HepG2 (cell line): ENCODE measurements around the gene CCDC122. TPM values are rescaled to one million over a fixed set of nuclear protein-coding genes. Genes with fewer than 3 reads are reported as not detected.

Experiments used
- AKNA ChIP-seq: sonication (generic); formaldehyde crosslinking; IDR thresholded peaks from 2 replicates; pipeline ENCODE4 v1.4.0; 2020; ENCODE audit warnings: missing genetic modification reagents, borderline replicate concordance
- ARNTL ChIP-seq: sonication (generic); formaldehyde crosslinking; IDR thresholded peaks from 2 replicates; pipeline ENCODE4 v1.4.0; 2020; ENCODE audit warnings: mild to moderate bottlenecking, missing genetic modification reagents
- ASH2L ChIP-seq: fragments of 300-600, 200-600 bp; sonication (generic); IDR thresholded peaks from 2 replicates; pipeline ENCODE4 v1.7.0; 2017; ENCODE audit warnings: low read depth, mild to moderate bottlenecking, moderate library complexity, mixed read lengths, low read length; ENCODE audit not compliant: insufficient read length
- CENPT ChIP-seq: sonication (generic); formaldehyde crosslinking; IDR thresholded peaks from 2 replicates; pipeline ENCODE4 v1.8.0; 2022; ENCODE audit warnings: low read depth, mild to moderate bottlenecking, moderate library complexity, missing genetic modification reagents
- FOXP1 ChIP-seq, 2 experiments: fragments of 450-650 bp in 1 of 2; IDR thresholded peaks; 2 replicates each; pipeline ENCODE4 v1.6.1; 2017 to 2018; ENCODE audit warnings: antibody characterized with exemption in 1 of 2
- HNF4G ChIP-seq, 2 experiments: sonication (generic) in 1 of 2; formaldehyde crosslinking in 1 of 2; IDR thresholded peaks; 2 replicates each; pipeline versions ENCODE4 v1.4.0 to v1.6.1; 2011 to 2020; ENCODE audit warnings: borderline replicate concordance in 2 of 2, low read depth in 2 of 2, mild to moderate bottlenecking in 2 of 2, low read length in 1 of 2, missing genetic modification reagents in 1 of 2, moderate library complexity in 1 of 2
- HNRNPLL ChIP-seq: fragments of 200-400 bp; formaldehyde crosslinking; IDR thresholded peaks from 2 replicates; pipeline ENCODE4 v1.6.1; 2017; ENCODE audit warnings: mild to moderate bottlenecking, low read depth, low read length; ENCODE audit not compliant: poor library complexity, severe bottlenecking
- HOXD1 ChIP-seq: sonication (generic); formaldehyde crosslinking; IDR thresholded peaks from 2 replicates; pipeline ENCODE4 v1.5.0; 2020; ENCODE audit warnings: missing genetic modification reagents
- MIER2 ChIP-seq: IDR thresholded peaks from 2 replicates; pipeline ENCODE4 v1.6.1; 2016; ENCODE audit warnings: missing biosample characterization, missing genetic modification reagents
- MLX ChIP-seq: IDR thresholded peaks from 2 replicates; pipeline ENCODE4 v1.6.1; 2016
- MXI1 ChIP-seq: IDR thresholded peaks from 3 replicates; pipeline ENCODE4 v1.6.1; 2012; ENCODE audit warnings: low read depth, low read length, inconsistent platforms, borderline replicate concordance
- NFYB ChIP-seq: sonication (generic); formaldehyde crosslinking; IDR thresholded peaks from 2 replicates; pipeline ENCODE4 v1.4.0; 2020; ENCODE audit warnings: missing genetic modification reagents
- PHF5A ChIP-seq: IDR thresholded peaks from one replicate; pipeline ENCODE4 v1.6.1; 2018; ENCODE audit warnings: low read depth, missing genetic modification reagents; ENCODE audit not compliant: unreplicated experiment
- RFXAP ChIP-seq: sonication (generic); formaldehyde crosslinking; IDR thresholded peaks from 2 replicates; pipeline ENCODE4 v1.4.0; 2020; ENCODE audit warnings: missing genetic modification reagents, borderline replicate concordance
- ZC3H4 ChIP-seq: sonication (generic); formaldehyde crosslinking; IDR thresholded peaks from 2 replicates; pipeline ENCODE4 v1.4.0; 2020; ENCODE audit warnings: missing genetic modification reagents, borderline replicate concordance
- ZNF101 ChIP-seq: sonication (generic); formaldehyde crosslinking; IDR thresholded peaks from 2 replicates; pipeline ENCODE4 v1.4.0; 2020; ENCODE audit warnings: mild to moderate bottlenecking, low read depth, missing genetic modification reagents, borderline replicate concordance
- ZNF121 ChIP-seq: sonication (generic); formaldehyde crosslinking; IDR thresholded peaks from 2 replicates; pipeline ENCODE4 v1.5.0; 2020; ENCODE audit warnings: mild to moderate bottlenecking, missing genetic modification reagents
- ZNF549 ChIP-seq: sonication (generic); formaldehyde crosslinking; IDR thresholded peaks from 2 replicates; pipeline ENCODE4 v1.5.0; 2020; ENCODE audit warnings: missing genetic modification reagents
- ZNF567 ChIP-seq: sonication (generic); formaldehyde crosslinking; IDR thresholded peaks from 2 replicates; pipeline ENCODE4 v1.8.1; 2023; ENCODE audit warnings: mild to moderate bottlenecking, missing genetic modification reagents, borderline replicate concordance
- polyA plus RNA-seq, 8 experiments: library from polyadenylated mRNA; depleted of rRNA in 3 of 8; stranded (reverse) in 7 of 8; unstranded in 1 of 8; fragments of >200 nt; fragmentation: Illumina TruSeq in 4 of 8; extraction: Trizol in 4 of 8; gene quantifications; 2 replicates each; pipeline versions ENCODE4 v1.2.1 to v1.2.3, GENCODE V29; 2011 to 2016; ENCODE audit warnings: low read depth in 4 of 8, missing spikeins in 1 of 8, mixed read lengths in 1 of 8; ENCODE audit not compliant: insufficient read depth in 1 of 8
- total RNA-seq, 5 experiments: library from RNA; depleted of rRNA; stranded (reverse); fragments of >200 nt; fragmentation: Illumina TruSeq; extraction: Trizol; gene quantifications; 2 replicates each; pipeline ENCODE4 v1.2.3, GENCODE V29; 2016; ENCODE audit warnings: low read depth in 1 of 5
- TF ChIP-seq, protein P1 (sequence below): IDR thresholded peaks from 2 replicates; pipeline ENCODE4 v1.6.1; 2016; ENCODE audit warnings: missing compliant biosample characterization, missing genetic modification reagents, borderline replicate concordance
- TF ChIP-seq, protein P2 (sequence below): sonication (generic); formaldehyde crosslinking; IDR thresholded peaks from 2 replicates; pipeline ENCODE4 v1.5.1; 2020; ENCODE audit warnings: missing genetic modification reagents, mild to moderate bottlenecking, borderline replicate concordance

The CCDC122 gene
- total and polyA plus RNA-seq, 2 of the 13 experiments (the other 11 are each of a cell fraction or from before 2014, with no cell fraction given), result 0.32 to 3.5 TPM

- TF ChIP-seq NFYB, result no peak
- TF ChIP-seq HNRNPLL, result peak; percentile 31
- no peak for TF ChIP-seq FOXP1 (IDR thresholded peaks at IDR 0.05)
- TF ChIP-seq FOXP1 (CRISPR knock-in tag; IDR thresholded peaks at IDR 0.05), result no peak
- no peak for TF ChIP-seq MLX (CRISPR knock-in tag)
- no peak for TF ChIP-seq ZNF567 (CRISPR knock-in tag)
- TF ChIP-seq ZC3H4 (CRISPR knock-in tag), result no peak
- no peak for TF ChIP-seq CENPT (CRISPR knock-in tag)
- TF ChIP-seq HNF4G (IDR thresholded peaks at IDR 0.05; ENCODE audit: borderline replicate concordance, low read depth, low read length), result no peak
- no peak for TF ChIP-seq HNF4G (CRISPR knock-in tag; IDR thresholded peaks at IDR 0.05; ENCODE audit: borderline replicate concordance, low read depth)
- TF ChIP-seq, protein P1, sequence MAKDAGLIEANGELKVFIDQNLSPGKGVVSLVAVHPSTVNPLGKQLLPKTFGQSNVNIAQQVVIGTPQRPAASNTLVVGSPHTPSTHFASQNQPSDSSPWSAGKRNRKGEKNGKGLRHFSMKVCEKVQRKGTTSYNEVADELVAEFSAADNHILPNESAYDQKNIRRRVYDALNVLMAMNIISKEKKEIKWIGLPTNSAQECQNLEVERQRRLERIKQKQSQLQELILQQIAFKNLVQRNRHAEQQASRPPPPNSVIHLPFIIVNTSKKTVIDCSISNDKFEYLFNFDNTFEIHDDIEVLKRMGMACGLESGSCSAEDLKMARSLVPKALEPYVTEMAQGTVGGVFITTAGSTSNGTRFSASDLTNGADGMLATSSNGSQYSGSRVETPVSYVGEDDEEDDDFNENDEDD (CRISPR knock-in tag), result peak; percentile 89; the same call in 1 of the 2 replicates
- no peak for TF ChIP-seq MXI1
- no peak for TF ChIP-seq ZNF549 (CRISPR knock-in tag)
- TF ChIP-seq MIER2 (CRISPR knock-in tag), result no peak
- no peak for TF ChIP-seq ARNTL (CRISPR knock-in tag)
- peak; percentile 47; the same call in 1 of the 2 replicates for TF ChIP-seq ZNF121 (CRISPR knock-in tag)
- no peak for TF ChIP-seq PHF5A
- TF ChIP-seq AKNA (CRISPR knock-in tag), result no peak
- peak; percentile 51; the same call in 1 of the 2 replicates for TF ChIP-seq HOXD1 (CRISPR knock-in tag)
- peak; percentile 56; the same call in 1 of the 2 replicates for TF ChIP-seq RFXAP (CRISPR knock-in tag)
- TF ChIP-seq ZNF101 (CRISPR knock-in tag), result no peak
- TF ChIP-seq, protein P2, sequence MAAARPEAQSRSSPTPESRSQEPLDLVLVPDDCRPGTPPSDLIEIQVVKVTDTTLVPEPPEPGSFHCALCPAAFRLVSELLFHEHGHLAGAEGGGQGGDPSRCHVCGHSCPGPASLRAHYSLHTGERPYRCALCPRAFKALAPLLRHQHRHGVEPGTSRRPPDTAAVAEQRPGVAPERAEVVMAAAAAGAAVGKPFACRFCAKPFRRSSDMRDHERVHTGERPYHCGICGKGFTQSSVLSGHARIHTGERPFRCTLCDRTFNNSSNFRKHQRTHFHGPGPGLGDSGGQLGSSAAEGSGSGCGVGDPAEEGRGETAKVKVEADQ, result peak; percentile 82; the same call in 1 of the 2 replicates
- peak; percentile 45 for TF ChIP-seq ASH2L
Measured at GRCh38 chr13:43878892-43879754, at the start of gene CCDC122 (continued).
